Stimulated activated CD8-positive, alpha-beta memory T cell treated with anti-CD3 and anti-CD28 coated beads, Interleukin-2, amount 100 ng/mL, for 48 hours (primary cell): ENCODE data around the gene SAV1.
"Not testable (repeated sequence)": the region's sequence is repeated elsewhere in the genome, so short reads cannot be mapped to it uniquely, and the experiment has no call there.

Experiments used
- DNase-seq, 2 donors: peaks; one replicate each; pipeline ENCODE4 v3.0.0-alpha.2; 2020; ENCODE audit warnings: low read depth in 2 of 2

Gene SAV1

DNA sequence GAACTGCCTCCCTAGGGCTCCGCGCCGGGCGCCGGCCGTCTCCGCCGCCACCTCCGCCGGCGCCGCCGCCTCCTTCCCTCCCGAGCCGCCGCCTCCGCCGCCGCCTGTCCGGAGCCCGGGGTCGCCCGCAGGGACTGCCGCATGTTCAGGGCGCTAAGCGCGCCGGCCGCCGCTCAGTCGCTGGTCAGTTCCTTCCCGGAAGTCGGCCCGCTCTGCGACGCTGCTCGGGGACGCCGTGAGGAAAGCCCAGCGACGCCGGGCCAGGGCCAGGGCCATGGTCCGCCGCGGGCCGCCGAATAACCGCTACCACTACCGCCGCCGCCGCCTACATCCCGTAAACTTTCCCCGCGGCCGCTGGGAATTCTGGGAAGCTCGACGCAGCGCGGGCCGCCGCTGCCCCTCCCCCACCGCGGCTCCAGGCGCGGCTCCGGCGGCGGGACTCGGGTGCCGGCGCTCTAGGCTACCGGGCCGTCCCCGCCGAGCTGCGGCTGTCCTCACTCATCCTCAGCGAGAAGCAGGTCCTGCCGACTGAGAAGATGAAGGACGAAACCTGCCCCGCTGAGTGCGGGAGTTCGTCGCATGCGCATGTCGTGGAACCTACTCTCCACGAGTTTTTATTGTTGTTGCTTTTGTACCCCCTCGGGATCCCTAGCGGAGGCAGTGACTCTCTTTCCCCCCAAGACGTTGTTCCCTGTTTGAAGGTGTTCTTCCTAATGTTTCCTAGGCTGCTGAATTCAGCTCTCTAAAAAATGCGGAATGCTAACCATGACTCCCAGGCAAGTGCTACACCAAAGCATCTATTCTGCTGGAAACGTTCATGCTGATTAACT lies at the start of gene SAV1:
TSS of gene SAV1 (minus strand) at position 311 of the 830 bp plus-strand sequence. CDS start 339 bp downstream, outside the sequence.
- DNase-seq, result peak; percentile 26 to 43

DNA sequence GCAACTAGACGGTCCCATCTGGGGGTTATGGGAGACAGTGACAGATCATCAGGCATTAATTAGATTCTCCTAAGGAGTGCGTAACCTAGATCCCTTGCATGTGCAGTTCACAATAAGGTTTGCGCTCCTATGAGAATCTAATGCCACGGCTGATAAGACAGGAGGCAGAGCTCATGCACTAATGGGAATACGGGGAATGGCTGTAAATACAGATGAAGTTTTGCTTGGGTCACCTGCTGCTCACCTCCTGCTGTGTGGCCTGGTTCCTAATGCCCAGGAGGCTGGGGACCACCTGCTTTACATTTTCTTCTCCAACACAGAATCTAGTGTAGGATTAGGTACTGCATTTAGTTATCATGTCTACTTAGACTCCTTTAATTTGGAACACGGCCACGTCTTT lies 49.7 kb upstream of the SAV1 start:
- no peak for DNase-seq

- no peak for DNase-seq
Measured at GRCh38 chr14:50714450-50715073, 46.5 kb upstream of the SAV1 start.

DNA sequence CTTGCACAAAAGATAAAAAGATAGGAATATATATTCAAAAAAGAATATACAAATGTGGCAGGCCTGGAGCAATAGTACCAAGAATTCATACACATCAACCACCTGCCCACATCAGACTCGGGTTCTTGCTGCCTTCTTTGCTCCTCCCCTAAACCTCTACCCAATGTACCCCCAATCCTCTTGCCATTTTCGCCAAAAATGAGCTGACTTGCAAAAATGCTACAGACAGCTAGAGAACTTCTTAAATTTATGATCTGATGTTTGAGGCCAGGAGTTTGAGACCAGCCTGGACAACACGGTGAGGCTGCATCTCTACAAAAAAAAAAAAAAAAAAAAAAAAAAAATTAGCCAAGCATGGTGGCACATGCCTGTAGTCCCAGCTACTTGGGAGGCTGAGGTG lies 42.9 kb upstream of the SAV1 start:
- no peak for DNase-seq

GRCh38 chr14:50705026-50705593 lies 37.0 kb upstream of the SAV1 start:
- DNase-seq, result no peak

DNA sequence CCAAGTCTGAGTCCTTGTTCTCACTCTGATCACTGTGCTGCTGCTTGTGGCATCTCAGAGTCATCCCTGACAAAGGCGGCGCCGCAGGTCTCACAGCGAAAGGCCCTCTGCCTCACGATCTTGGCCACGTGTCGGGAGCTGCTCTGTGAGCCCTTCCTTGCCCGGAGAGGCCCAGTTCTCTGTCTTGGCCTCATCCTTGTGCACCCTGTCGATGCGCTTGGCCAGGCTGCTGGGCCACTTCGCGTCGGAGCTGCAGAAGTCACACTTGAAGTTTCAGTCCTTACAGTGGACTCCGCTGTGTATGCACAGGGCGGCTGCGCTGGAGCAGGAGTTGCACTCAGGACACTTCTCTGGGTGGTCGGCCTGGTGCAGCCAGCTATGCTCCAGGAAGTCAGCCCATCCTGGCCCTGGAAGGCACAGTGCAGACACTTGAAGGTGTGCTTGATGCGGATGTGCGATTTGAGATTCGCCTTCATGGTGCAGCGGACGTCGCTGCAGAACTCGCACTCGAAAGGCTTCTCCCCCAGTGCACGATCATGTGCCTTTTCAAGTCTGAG lies 36.4 kb upstream of the SAV1 start:
- DNase-seq, result no peak

- DNase-seq, result no peak
Measured at GRCh38 chr14:50697659-50698290, 29.7 kb upstream of the SAV1 start.

- not testable (repeated sequence) for DNase-seq
Measured at GRCh38 chr14:50694260-50694659, 26.2 kb upstream of the SAV1 start.

- no peak for DNase-seq
Measured at GRCh38 chr14:50688875-50689274, 20.8 kb upstream of the SAV1 start.

DNA sequence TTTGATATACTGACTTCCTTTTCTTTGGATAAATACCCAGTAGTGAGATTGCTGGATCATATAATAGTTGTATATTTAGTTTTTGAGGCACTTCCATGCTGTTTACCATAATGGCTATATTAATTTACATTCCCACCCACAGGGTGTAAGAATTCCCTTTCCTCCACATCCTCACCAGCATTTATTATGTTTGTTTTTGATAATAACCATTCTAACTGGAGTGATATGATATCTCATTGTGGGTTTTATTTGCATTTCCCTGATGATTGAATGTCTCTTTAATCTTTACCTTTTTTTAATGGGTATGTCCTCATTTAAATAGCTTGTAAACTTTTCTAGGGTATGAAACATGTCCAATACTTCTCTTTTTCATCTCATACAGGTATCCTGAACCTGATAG lies 11.6 kb upstream of the SAV1 start:
- DNase-seq, result no peak

GRCh38 chr14:50678163-50678562 lies 10.1 kb upstream of the SAV1 start:
- DNase-seq, result no peak

DNA sequence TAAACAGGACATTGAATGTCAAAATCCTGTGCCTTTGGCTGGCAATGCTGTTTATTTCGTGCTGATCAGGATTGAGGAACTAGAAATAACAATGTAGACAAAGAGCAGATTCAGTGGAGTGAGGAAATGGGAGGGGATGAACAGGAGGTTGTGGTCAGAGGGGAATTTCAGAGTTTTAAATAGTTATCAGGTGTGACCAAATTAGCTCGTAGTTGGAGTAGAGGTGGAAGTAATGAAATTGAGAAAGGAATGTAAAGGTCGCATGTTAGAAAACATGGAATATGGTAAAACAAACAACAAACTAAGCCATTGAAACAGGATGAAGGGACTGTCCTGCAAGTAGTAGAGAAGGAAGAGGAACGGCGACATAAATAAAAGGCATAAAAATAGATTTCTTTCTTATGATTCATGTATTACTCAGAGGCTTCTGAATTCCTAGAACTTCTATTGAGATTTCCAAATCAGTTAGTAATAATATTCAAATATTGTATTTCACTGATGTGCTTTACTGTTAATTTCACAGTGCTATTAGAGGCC lies 9.5 kb upstream of the SAV1 start:
- no peak for DNase-seq

- DNase-seq, result no peak
Measured at GRCh38 chr14:50676814-50677516, 8.9 kb upstream of the SAV1 start.

GRCh38 chr14:50675597-50675996 lies 7.5 kb upstream of the SAV1 start:
- no peak for DNase-seq

GRCh38 chr14:50670866-50671256 lies 2.8 kb upstream of the SAV1 start:
- no peak for DNase-seq

DNA sequence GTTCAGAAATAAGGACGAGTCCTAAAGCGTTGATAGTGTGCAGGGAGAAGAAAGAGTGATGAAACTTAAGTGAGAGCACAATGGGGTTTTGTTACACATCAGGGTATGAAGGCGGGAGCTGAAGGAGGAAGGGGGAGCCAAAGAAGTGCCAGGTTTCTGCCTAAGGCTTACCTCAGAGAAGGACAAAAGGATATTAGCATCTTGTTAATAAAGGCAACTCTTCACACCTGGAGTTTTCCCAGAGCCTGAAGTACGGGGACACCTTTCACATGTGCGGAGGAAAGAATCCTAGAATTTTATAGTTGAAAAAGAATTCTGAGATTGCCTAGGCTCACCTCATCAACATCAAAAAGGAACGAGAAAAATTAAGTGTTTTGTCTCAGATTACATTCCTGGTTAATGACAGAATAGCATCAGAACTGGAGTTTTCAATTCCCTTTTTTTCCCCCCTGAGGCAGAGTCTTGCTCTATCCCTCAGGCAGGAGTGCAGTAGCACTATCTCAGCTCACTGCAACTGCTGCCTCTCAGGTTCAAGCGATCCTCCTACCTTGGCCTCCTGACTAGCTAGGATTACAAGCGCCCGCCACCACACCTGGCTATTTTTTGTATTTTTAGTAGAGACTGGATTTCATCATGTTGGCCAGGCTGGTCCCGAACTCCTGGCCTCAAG lies 2.2 kb upstream of the SAV1 start:
- DNase-seq, result no peak

- DNase-seq, result no peak
Measured at GRCh38 chr14:50669441-50669986, 1.4 kb upstream of the SAV1 start.

DNA sequence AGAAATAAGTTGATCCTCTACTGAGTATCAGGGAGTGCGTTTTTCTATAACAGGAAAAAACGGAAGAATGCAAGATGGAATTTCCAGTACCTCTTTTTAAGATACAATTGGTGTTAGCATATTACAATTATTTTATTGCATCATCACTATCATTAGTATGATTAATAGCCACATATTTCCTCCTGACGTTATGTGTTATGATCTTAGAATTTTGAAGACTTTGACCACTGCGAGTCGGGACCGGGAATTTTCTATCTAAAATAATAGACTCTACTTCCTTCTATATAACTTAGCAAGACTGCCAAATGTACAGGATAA lies 679 bp upstream of the SAV1 start:
- DNase-seq, result no peak

GRCh38 chr14:50667684-50667995 lies 466 bp downstream of the SAV1 start:
- DNase-seq, result peak in 1 of 2 donors; percentile 5

- no peak for DNase-seq
Measured at GRCh38 chr14:50666772-50667683, 1.1 kb downstream of the SAV1 start.
